ENCODE measurements around the gene NAV1.

Gene NAV1

GRCh38 chr1:201537028-201537427, 1.9 kb upstream of the NAV1 start:
- DNase-seq = no peak
- H3K18ac ChIP-seq (ENCODE audit: low read depth in 1 of 2, low read length in 2 of 2) = no peak overlapping the region
- no peak overlapping the region for H3K23ac ChIP-seq (ENCODE audit: low read length in 2 of 2)
- H3K36me3 ChIP-seq (ENCODE audit: control insufficient read depth in 1 of 2, insufficient read depth in 2 of 2, low read depth in 1 of 2, low read length in 2 of 2) = no peaks in the 10 kb centered on the region
- H3K27me3 ChIP-seq (ENCODE audit: control insufficient read depth in 1 of 2, insufficient read depth in 1 of 2, low read length in 2 of 2) = no peaks in the 10 kb centered on the region
- peak overlapping the region in 1 of 2 experiments; percentile 73 for H3K4me3 ChIP-seq (ENCODE audit: insufficient read depth in 1 of 2, low read depth in 1 of 2, low read length in 2 of 2)
- peaks cover 19% of the 10 kb centered on the region for H3K4me1 ChIP-seq (ENCODE audit: control insufficient read depth, insufficient read depth, low read depth, low read length)
- no peak overlapping the region for H2AK5ac ChIP-seq (ENCODE audit: low read length, severe bottlenecking)
- H2BK120ac ChIP-seq (ENCODE audit: low read depth, low read length) = no peak overlapping the region
- H3K9me3 ChIP-seq (ENCODE audit: control insufficient read depth, low read length) = no peaks in the 10 kb centered on the region
- peak overlapping the region; percentile 76 for H3K9ac ChIP-seq (ENCODE audit: low read length)
- H3K4me2 ChIP-seq (ENCODE audit: low read length, poor library complexity, severe bottlenecking) = no peak overlapping the region
- no peak overlapping the region for H2BK5ac ChIP-seq (ENCODE audit: low read depth, low read length, poor library complexity, severe bottlenecking)
- H4K8ac ChIP-seq (ENCODE audit: low read length) = no peak overlapping the region
- H2BK15ac ChIP-seq (ENCODE audit: low read depth, poor library complexity, severe bottlenecking) = no peak overlapping the region
- H2AFZ ChIP-seq (ENCODE audit: low read depth, low read length) = no peak overlapping the region
- H3K4ac ChIP-seq (ENCODE audit: low read depth in 1 of 2, low read length in 2 of 2) = no peak overlapping the region
- H3K14ac ChIP-seq (ENCODE audit: low read length in 2 of 2) = no peak overlapping the region
- H3K27ac ChIP-seq (ENCODE audit: low read length, poor library complexity, severe bottlenecking) = peak overlapping the region; percentile 11
- peak overlapping the region; percentile 14 to 93 for H2BK12ac ChIP-seq (ENCODE audit: low read length in 2 of 2)
- H4K91ac ChIP-seq (ENCODE audit: low read length) = no peak overlapping the region
- WGBS = 93% methylated on average over 2 of the region's 2 CpGs
- peaks cover 2% of the 10 kb centered on the region for H3K79me1 ChIP-seq (replicated peaks; ENCODE audit: low read length, poor library complexity, severe bottlenecking)

GRCh38 chr1:201537467-201537866, 1.5 kb upstream of the NAV1 start:
- Histone ChIP-seq H4K8ac (ENCODE audit: low read length) (no peak overlapping the region), H3K79me1 (replicated peaks; ENCODE audit: low read length, poor library complexity, severe bottlenecking) (peaks cover 2% of the 10 kb centered on the region), H2AFZ (ENCODE audit: low read depth, low read length) (no peak overlapping the region), H2BK12ac (ENCODE audit: low read length in 2 of 2) (peak overlapping the region; percentile 93 to 98), H2BK120ac (ENCODE audit: low read depth, low read length) (no peak overlapping the region), H3K14ac (ENCODE audit: low read length in 2 of 2) (no peak overlapping the region), H3K23ac (ENCODE audit: low read length in 2 of 2) (no peak overlapping the region), H3K9me3 (ENCODE audit: control insufficient read depth, low read length) (no peaks in the 10 kb centered on the region), H3K4ac (ENCODE audit: low read depth in 1 of 2, low read length in 2 of 2) (peak overlapping the region in 1 of 2 experiments; percentile 32), H2BK5ac (ENCODE audit: low read depth, low read length, poor library complexity, severe bottlenecking) (no peak overlapping the region), H3K4me3 (ENCODE audit: insufficient read depth in 1 of 2, low read depth in 1 of 2, low read length in 2 of 2) (peak overlapping the region in 1 of 2 experiments; percentile 94), H3K27me3 (ENCODE audit: control insufficient read depth in 1 of 2, insufficient read depth in 1 of 2, low read length in 2 of 2) (no peaks in the 10 kb centered on the region), H4K91ac (ENCODE audit: low read length) (no peak overlapping the region), H2BK15ac (ENCODE audit: low read depth, poor library complexity, severe bottlenecking) (no peak overlapping the region), H3K9ac (ENCODE audit: low read length) (peak overlapping the region; percentile 76), H3K4me2 (ENCODE audit: low read length, poor library complexity, severe bottlenecking) (no peak overlapping the region), H3K18ac (ENCODE audit: low read depth in 1 of 2, low read length in 2 of 2) (peak overlapping the region; percentile 34 to 92), H2AK5ac (ENCODE audit: low read length, severe bottlenecking) (no peak overlapping the region), H3K27ac (ENCODE audit: low read length, poor library complexity, severe bottlenecking) (no peak overlapping the region), H3K36me3 (ENCODE audit: control insufficient read depth in 1 of 2, insufficient read depth in 2 of 2, low read depth in 1 of 2, low read length in 2 of 2) (no peaks in the 10 kb centered on the region), H3K4me1 (ENCODE audit: control insufficient read depth, insufficient read depth, low read depth, low read length) (peaks cover 22% of the 10 kb centered on the region)
- no peak for DNase-seq
- WGBS = 98% methylated on average over 3 of the region's 4 CpGs

GRCh38 chr1:201537891-201538611, 876 bp upstream of the NAV1 start:
- H3K4me1 ChIP-seq (ENCODE audit: control insufficient read depth, insufficient read depth, low read depth, low read length) = peaks cover 23% of the 10 kb centered on the region
- peak overlapping the region in 1 of 2 experiments; percentile 82 for H3K4ac ChIP-seq (ENCODE audit: low read depth in 1 of 2, low read length in 2 of 2)
- H3K23ac ChIP-seq (ENCODE audit: low read length in 2 of 2) = peak overlapping the region in 1 of 2 experiments; percentile 72
- H4K8ac ChIP-seq (ENCODE audit: low read length) = peak overlapping the region; percentile 90
- H3K27me3 ChIP-seq (ENCODE audit: control insufficient read depth in 1 of 2, insufficient read depth in 1 of 2, low read length in 2 of 2) = no peaks in the 10 kb centered on the region
- peak overlapping the region; percentile 82 to 98 for H2BK12ac ChIP-seq (ENCODE audit: low read length in 2 of 2)
- DNase-seq = peak; percentile 70
- peak overlapping the region; percentile 93 for H3K9ac ChIP-seq (ENCODE audit: low read length)
- peak overlapping the region; percentile 58 for H2AFZ ChIP-seq (ENCODE audit: low read depth, low read length)
- peak overlapping the region; percentile 74 to 94 for H3K4me3 ChIP-seq (ENCODE audit: insufficient read depth in 1 of 2, low read depth in 1 of 2, low read length in 2 of 2)
- no peaks in the 10 kb centered on the region for H3K9me3 ChIP-seq (ENCODE audit: control insufficient read depth, low read length)
- H3K36me3 ChIP-seq (ENCODE audit: control insufficient read depth in 1 of 2, insufficient read depth in 2 of 2, low read depth in 1 of 2, low read length in 2 of 2) = no peaks in the 10 kb centered on the region
- H3K18ac ChIP-seq (ENCODE audit: low read depth in 1 of 2, low read length in 2 of 2) = peak overlapping the region; percentile 92 to 93
- no peak overlapping the region for H2BK5ac ChIP-seq (ENCODE audit: low read depth, low read length, poor library complexity, severe bottlenecking)
- peak overlapping the region; percentile 80 for H2BK120ac ChIP-seq (ENCODE audit: low read depth, low read length)
- H4K91ac ChIP-seq (ENCODE audit: low read length) = peak overlapping the region; percentile 85
- peak overlapping the region; percentile 71 for H3K27ac ChIP-seq (ENCODE audit: low read length, poor library complexity, severe bottlenecking)
- H3K79me1 ChIP-seq (replicated peaks; ENCODE audit: low read length, poor library complexity, severe bottlenecking) = peaks cover 2% of the 10 kb centered on the region
- H3K14ac ChIP-seq (ENCODE audit: low read length in 2 of 2) = no peak overlapping the region
- H2BK15ac ChIP-seq (ENCODE audit: low read depth, poor library complexity, severe bottlenecking) = peak overlapping the region; percentile 97
- peak overlapping the region; percentile 17 for H2AK5ac ChIP-seq (ENCODE audit: low read length, severe bottlenecking)
- 17% methylated on average over 3 of the region's 6 CpGs for whole genome bisulfite sequencing
- peak overlapping the region; percentile 92 for H3K4me2 ChIP-seq (ENCODE audit: low read length, poor library complexity, severe bottlenecking)

- Histone ChIP-seq H4K8ac (ENCODE audit: low read length) (peak overlapping the region; percentile 67), H2BK120ac (ENCODE audit: low read depth, low read length) (peak overlapping the region; percentile 77), H3K4me3 (ENCODE audit: insufficient read depth in 1 of 2, low read depth in 1 of 2, low read length in 2 of 2) (peak overlapping the region; percentile 74 to 94), H3K36me3 (ENCODE audit: control insufficient read depth in 1 of 2, insufficient read depth in 2 of 2, low read depth in 1 of 2, low read length in 2 of 2) (no peaks in the 10 kb centered on the region), H3K79me1 (replicated peaks; ENCODE audit: low read length, poor library complexity, severe bottlenecking) (peaks cover 2% of the 10 kb centered on the region), H3K4me2 (ENCODE audit: low read length, poor library complexity, severe bottlenecking) (peak overlapping the region; percentile 92), H3K18ac (ENCODE audit: low read depth in 1 of 2, low read length in 2 of 2) (peak overlapping the region; percentile 60 to 84), H3K14ac (ENCODE audit: low read length in 2 of 2) (peak overlapping the region in 1 of 2 experiments; percentile 97), H2BK12ac (ENCODE audit: low read length in 2 of 2) (peak overlapping the region; percentile 72 to 86), H3K9ac (ENCODE audit: low read length) (peak overlapping the region; percentile 93), H3K27ac (ENCODE audit: low read length, poor library complexity, severe bottlenecking) (peak overlapping the region; percentile 75), H2AK5ac (ENCODE audit: low read length, severe bottlenecking) (no peak overlapping the region), H2BK15ac (ENCODE audit: low read depth, poor library complexity, severe bottlenecking) (peak overlapping the region; percentile 86), H2AFZ (ENCODE audit: low read depth, low read length) (peak overlapping the region; percentile 81), H3K27me3 (ENCODE audit: control insufficient read depth in 1 of 2, insufficient read depth in 1 of 2, low read length in 2 of 2) (no peaks in the 10 kb centered on the region), H3K4ac (ENCODE audit: low read depth in 1 of 2, low read length in 2 of 2) (peak overlapping the region; percentile 35 to 96), H3K9me3 (ENCODE audit: control insufficient read depth, low read length) (no peaks in the 10 kb centered on the region), H3K4me1 (ENCODE audit: control insufficient read depth, insufficient read depth, low read depth, low read length) (peaks cover 25% of the 10 kb centered on the region), H3K23ac (ENCODE audit: low read length in 2 of 2) (peak overlapping the region in 1 of 2 experiments; percentile 72), H2BK5ac (ENCODE audit: low read depth, low read length, poor library complexity, severe bottlenecking) (peak overlapping the region; percentile 24), H4K91ac (ENCODE audit: low read length) (peak overlapping the region; percentile 64)
- peak; percentile 84 for DNase-seq
- WGBS = under 1% methylated on average over 47 of the region's 47 CpGs
Measured at GRCh38 chr1:201539561-201540431, 869 bp downstream of the NAV1 start.

All from mesenchymal stem cell (in vitro differentiated cells and primary cell).